ENCODE data around the gene MXD3. TPM values are rescaled to one million over a fixed set of nuclear protein-coding genes. Genes with fewer than 3 reads are reported as not detected.

The MXD3 gene
- total and polyA plus RNA-seq, 12 donors: 0.16 to 42.6 (median 3.6) TPM

- TF ChIP-seq CTCF (IDR thresholded peaks at IDR 0.05) (no peak), POLR2A (IDR thresholded peaks at IDR 0.05) (no peak)
- WGBS, 4 donors: 90 to 95% (median 95%) methylated on average over 15 of the region's 15 CpGs
- peak in 1 of 7 donors; percentile 14 for DNase-seq
- H3K27ac ChIP-seq: no peak overlapping the region
- intact Hi-C loops (cut with DNase I): loop anchor here in 1 of 2 donors (10.0 kb wide), 2 partner anchors 71 to 141 kb away; partner anchors contain the start of gene SLC34A1
- peaks cover 12 to 19% of the 10 kb centered on the region in 2 donors for H3K4me1 ChIP-seq (replicated peaks in 1 of 2)
- H3K27me3 ChIP-seq: no peaks in the 10 kb centered on the region
- no peak overlapping the region for H3K4me3 ChIP-seq
- no peaks in the 10 kb centered on the region for H3K36me3 ChIP-seq (replicated peaks in 1 of 2)
- H3K9me3 ChIP-seq (replicated peaks in 1 of 3): no peaks in the 10 kb centered on the region
Observed at GRCh38 chr5:177313561-177314259, 2.0 kb upstream of the MXD3 start.

- Histone ChIP-seq H3K4me1 (replicated peaks in 1 of 2) (peaks cover 12 to 19% of the 10 kb centered on the region in 2 donors), H3K9me3 (replicated peaks in 1 of 3) (no peaks in the 10 kb centered on the region), H3K27ac (no peak overlapping the region), H3K36me3 (replicated peaks in 1 of 2) (no peaks in the 10 kb centered on the region), H3K4me3 (no peak overlapping the region), H3K27me3 (no peaks in the 10 kb centered on the region)
- peak in 4 of 7 donors; percentile 42 to 56 (median 52) for DNase-seq
- intact Hi-C loops (cut with DNase I): loop anchor here in 1 of 2 donors (10.0 kb wide), 2 partner anchors 72 to 142 kb away; partner anchors contain the start of gene SLC34A1
- WGBS, 4 donors: 0 to 5% (median 3%) methylated on average over 7 to 19 of the region's 19 CpGs
- TF ChIP-seq CTCF (IDR thresholded peaks at IDR 0.05) (no peak), POLR2A (IDR thresholded peaks at IDR 0.05) (no peak)
Observed at GRCh38 chr5:177312649-177313181, 1.0 kb upstream of the MXD3 start.

- WGBS, 4 donors: 0 to 3% (median 1%) methylated on average over 4 to 23 of the region's 23 CpGs
- intact Hi-C loops (cut with DNase I): loop anchor here in 1 of 2 donors (10.0 kb wide), 2 partner anchors 73 to 143 kb away; partner anchors contain the start of gene SLC34A1
- DNase-seq: peak in 6 of 7 donors; percentile 49 to 67 (median 58)
- peaks cover 0 to 10% of the 10 kb centered on the region in 2 donors for H3K36me3 ChIP-seq (replicated peaks in 1 of 2)
- peak overlapping the region in 1 of 5 donors; percentile 13 for H3K27ac ChIP-seq
- peak in 1 of 6 experiments; percentile 14 for TF ChIP-seq CTCF (IDR thresholded peaks at IDR 0.05)
- TF ChIP-seq POLR2A (IDR thresholded peaks at IDR 0.05): no peak
- H3K27me3 ChIP-seq: no peaks in the 10 kb centered on the region
- H3K4me1 ChIP-seq (replicated peaks in 1 of 2): peaks cover 12 to 19% of the 10 kb centered on the region in 2 donors
- H3K4me3 ChIP-seq: peak overlapping the region in 2 of 4 donors; percentile 16 to 60
- H3K9me3 ChIP-seq (replicated peaks in 1 of 3): no peaks in the 10 kb centered on the region
Observed at GRCh38 chr5:177311392-177311722, 341 bp downstream of the MXD3 start.

GRCh38 chr5:177310757-177311391, 824 bp downstream of the MXD3 start:
- no peak for DNase-seq
- no peak for TF ChIP-seq CTCF (IDR thresholded peaks at IDR 0.05)
- no peak for TF ChIP-seq POLR2A (IDR thresholded peaks at IDR 0.05)
- no peaks in the 10 kb centered on the region for H3K27me3 ChIP-seq
- H3K36me3 ChIP-seq (replicated peaks in 1 of 2): peaks cover 0 to 15% of the 10 kb centered on the region in 2 donors
- H3K4me3 ChIP-seq: peak overlapping the region in 2 of 4 donors; percentile 16 to 60
- no peaks in the 10 kb centered on the region for H3K9me3 ChIP-seq (replicated peaks in 1 of 3)
- WGBS, 4 donors: 19 to 36% (median 27%) methylated on average over 14 to 20 of the region's 20 CpGs
- intact Hi-C loops (cut with DNase I): loop anchor here in 1 of 2 donors (10.0 kb wide), 2 partner anchors 74 to 144 kb away; partner anchors contain the start of gene SLC34A1
- H3K4me1 ChIP-seq (replicated peaks in 1 of 2): peaks cover 12 to 19% of the 10 kb centered on the region in 2 donors
- H3K27ac ChIP-seq: peak overlapping the region in 1 of 5 donors; percentile 13

Measured in adrenal gland (tissue), 12 donors.